ENCODE measurements around the gene PPP5C. TPM values are rescaled to one million over a fixed set of nuclear protein-coding genes. Genes with fewer than 3 reads are reported as not detected.
"Not testable (repeated sequence)": the region's sequence is repeated elsewhere in the genome, so short reads cannot be mapped to it uniquely, and the experiment has no call there.

Gene PPP5C
- total and polyA plus RNA-seq, 7 donors = 27.6 to 62.3 (median 43.9) TPM

DNA sequence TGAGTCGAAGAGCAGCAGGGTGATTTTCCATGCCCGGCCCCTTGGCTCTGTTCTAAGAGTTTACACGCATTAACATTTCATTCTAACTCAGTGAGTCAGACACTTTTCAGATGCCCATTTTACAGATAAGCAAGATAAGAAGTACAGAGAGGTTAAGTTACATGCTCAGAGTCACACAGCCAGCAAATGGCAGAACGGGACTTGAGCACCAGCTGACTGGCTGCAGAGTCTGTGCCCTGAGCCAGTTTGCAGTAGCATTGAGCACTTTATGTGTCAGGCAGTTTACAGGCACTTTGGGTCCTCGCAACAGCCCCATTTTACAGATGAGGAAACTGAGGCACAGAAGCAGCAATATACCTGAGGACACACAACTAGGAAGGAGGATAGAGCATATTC lies 47.5 kb downstream of the PPP5C start:
- Histone ChIP-seq H3K36me3 (peaks cover 19 to 22% (median 21%) of the 10 kb centered on the region in 4 donors), H3K4me1 (peaks cover 0 to 6% (median 0%) of the 10 kb centered on the region in 4 donors), H3K4me3 (no peak overlapping the region), H3K27me3 (peaks cover 0 to 9% (median 5%) of the 10 kb centered on the region in 3 donors), H3K27ac (no peak overlapping the region), H3K9me3 (no peaks in the 10 kb centered on the region)
- 87 to 92% methylated on average over 5 of the region's 5 CpGs for WGBS, 2 donors
- intact Hi-C loops (cut with DNase I) = loop anchor here (5.0 kb wide), 1 partner anchor 112 kb away; no protein-coding TSS in a partner anchor
- TF ChIP-seq, protein P1, sequence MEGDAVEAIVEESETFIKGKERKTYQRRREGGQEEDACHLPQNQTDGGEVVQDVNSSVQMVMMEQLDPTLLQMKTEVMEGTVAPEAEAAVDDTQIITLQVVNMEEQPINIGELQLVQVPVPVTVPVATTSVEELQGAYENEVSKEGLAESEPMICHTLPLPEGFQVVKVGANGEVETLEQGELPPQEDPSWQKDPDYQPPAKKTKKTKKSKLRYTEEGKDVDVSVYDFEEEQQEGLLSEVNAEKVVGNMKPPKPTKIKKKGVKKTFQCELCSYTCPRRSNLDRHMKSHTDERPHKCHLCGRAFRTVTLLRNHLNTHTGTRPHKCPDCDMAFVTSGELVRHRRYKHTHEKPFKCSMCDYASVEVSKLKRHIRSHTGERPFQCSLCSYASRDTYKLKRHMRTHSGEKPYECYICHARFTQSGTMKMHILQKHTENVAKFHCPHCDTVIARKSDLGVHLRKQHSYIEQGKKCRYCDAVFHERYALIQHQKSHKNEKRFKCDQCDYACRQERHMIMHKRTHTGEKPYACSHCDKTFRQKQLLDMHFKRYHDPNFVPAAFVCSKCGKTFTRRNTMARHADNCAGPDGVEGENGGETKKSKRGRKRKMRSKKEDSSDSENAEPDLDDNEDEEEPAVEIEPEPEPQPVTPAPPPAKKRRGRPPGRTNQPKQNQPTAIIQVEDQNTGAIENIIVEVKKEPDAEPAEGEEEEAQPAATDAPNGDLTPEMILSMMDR (IDR thresholded peaks at IDR 0.05) = no peak
- no peak for TF ChIP-seq EP300 (IDR thresholded peaks at IDR 0.05)
- TF ChIP-seq POLR2AphosphoS5 (IDR thresholded peaks at IDR 0.05) = no peak
- no peak for TF ChIP-seq POLR2A (IDR thresholded peaks at IDR 0.05)
- peak; percentile 39 for DNase-seq

DNA sequence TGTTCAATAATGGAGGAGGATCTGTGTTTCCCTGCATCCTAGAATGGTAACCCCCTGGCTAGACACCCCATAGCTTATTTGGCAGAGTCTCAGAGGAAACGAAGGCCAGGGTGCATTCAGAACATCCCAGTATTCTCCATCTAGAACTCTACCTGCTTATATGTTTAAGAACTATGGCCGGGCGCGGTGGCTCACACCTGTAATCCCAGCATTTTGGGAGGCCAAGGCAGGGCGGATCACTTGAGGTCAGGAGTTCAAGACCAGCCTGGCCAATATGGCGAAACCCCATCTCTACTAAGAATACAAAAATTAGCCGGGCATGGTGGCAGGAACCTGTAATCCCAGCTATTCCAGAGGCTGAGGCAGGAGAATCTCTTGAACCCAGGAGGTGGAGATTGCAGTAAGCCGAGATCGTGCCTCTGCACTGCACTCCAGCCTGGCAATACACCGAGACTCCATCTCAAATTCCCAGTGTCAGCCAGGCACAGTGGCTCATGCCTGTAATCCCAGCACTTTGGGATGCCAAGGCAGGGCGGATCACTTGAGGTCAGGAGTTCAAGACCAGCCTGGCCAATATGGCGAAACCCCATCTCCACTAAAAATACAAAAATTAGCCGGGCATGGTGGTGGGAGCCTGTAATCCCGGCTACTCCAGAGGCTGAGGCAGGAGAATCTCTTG lies 51.1 kb downstream of the PPP5C start:
- intact Hi-C loops (cut with DNase I); H3K36me3 ChIP-seq; H3K9me3 ChIP-seq; H3K4me1 ChIP-seq; H3K4me3 ChIP-seq; H3K27ac ChIP-seq: not testable (repeated sequence)
- WGBS, 2 donors = 88 to 92% methylated on average over 14 of the region's 14 CpGs
- peaks cover 0 to 29% (median 26%) of the 10 kb centered on the region in 3 donors for H3K27me3 ChIP-seq
- DNase-seq = peak; percentile 21

DNA sequence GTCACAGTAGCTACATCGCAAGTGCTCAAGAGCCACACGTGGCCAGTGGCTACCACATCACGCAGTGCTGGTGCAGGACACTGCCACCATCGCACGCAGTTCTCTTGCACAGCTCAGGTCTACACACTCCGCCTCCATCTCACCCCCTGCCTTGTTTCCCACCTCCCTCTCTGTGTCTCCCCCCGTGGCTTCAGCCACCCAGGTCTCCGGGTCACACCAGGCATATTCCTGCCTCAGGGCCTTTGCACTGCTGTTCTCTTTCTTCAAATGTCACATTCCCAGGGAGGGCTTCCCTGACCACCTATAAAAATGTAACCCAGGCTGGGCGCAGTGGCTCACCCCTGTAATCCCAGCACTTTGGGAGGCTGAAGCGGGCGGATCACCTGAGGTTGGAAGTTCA lies 55.8 kb downstream of the PPP5C start:
- no peak overlapping the region for H3K27ac ChIP-seq
- H3K9me3 ChIP-seq = no peaks in the 10 kb centered on the region
- no peak overlapping the region for H3K4me3 ChIP-seq
- no peak for TF ChIP-seq POLR2A (IDR thresholded peaks at IDR 0.05)
- TF ChIP-seq POLR2AphosphoS5 (IDR thresholded peaks at IDR 0.05) = no peak
- TF ChIP-seq, protein P1 (IDR thresholded peaks at IDR 0.05) = no peak
- TF ChIP-seq EP300 (IDR thresholded peaks at IDR 0.05) = no peak
- H3K36me3 ChIP-seq = no peaks in the 10 kb centered on the region
- peaks cover 0 to 20% (median 16%) of the 10 kb centered on the region in 4 donors for H3K4me1 ChIP-seq
- H3K27me3 ChIP-seq = peaks cover 14 to 73% (median 65%) of the 10 kb centered on the region in 3 donors
- DNase-seq = peak; percentile 40
- intact Hi-C loops (cut with DNase I) = no loop called here
- WGBS, 2 donors = 90 to 91% methylated on average over 11 of the region's 11 CpGs

DNA sequence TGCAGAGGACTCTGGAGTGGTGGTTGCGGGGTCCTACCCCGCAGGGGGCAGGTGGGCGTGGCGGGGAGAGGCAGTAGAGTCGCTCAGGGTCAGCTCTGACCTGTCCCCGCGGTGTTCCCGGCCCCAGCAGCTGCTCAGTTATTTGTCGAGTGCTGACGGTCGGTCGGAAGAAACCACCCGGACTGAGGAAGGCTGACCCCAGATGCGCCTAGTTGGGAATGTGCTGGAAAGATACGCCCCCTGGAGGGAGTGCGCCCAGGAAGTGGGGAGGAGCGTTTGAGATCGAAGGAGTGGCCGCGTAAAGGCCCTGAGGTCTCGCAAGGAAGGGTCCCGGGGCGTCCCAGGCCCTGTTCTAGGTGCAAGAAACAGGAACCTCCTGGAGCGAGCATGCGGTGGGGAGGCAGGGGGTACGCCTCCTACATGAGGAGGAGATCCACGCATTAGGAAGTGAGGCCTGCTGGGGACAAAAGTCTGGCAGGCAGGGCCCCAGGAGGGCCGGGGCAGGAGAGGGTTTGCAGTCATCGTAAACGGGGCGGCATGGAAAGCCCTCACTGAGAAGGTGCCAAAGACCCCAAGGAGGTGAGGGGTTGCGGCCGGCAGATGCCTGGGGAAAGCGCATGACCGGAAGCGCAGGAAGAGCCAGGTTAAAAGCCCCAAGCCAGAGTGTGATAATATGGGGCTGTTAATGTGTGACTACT lies 57.3 kb downstream of the PPP5C start:
- Histone ChIP-seq H3K27me3 (peaks cover 14 to 77% (median 69%) of the 10 kb centered on the region in 3 donors), H3K36me3 (no peaks in the 10 kb centered on the region), H3K9me3 (no peaks in the 10 kb centered on the region), H3K4me1 (peaks cover 0 to 30% (median 23%) of the 10 kb centered on the region in 4 donors), H3K27ac (peak overlapping the region; percentile 23 to 70 (median 60)), H3K4me3 (peak overlapping the region; percentile 4 to 41 (median 29))
- peak; percentile 82 for DNase-seq
- TF ChIP-seq POLR2A (IDR thresholded peaks at IDR 0.05) (no peak), POLR2AphosphoS5 (IDR thresholded peaks at IDR 0.05) (peak in 2 of 4 donors; percentile 21 to 24), EP300 (IDR thresholded peaks at IDR 0.05) (no peak)
- TF ChIP-seq, protein P1 (IDR thresholded peaks at IDR 0.05) = peak in 1 of 4 experiments; percentile 13
- WGBS, 2 donors = 1 to 4% methylated on average over 36 of the region's 36 CpGs
- intact Hi-C loops (cut with DNase I) = no loop called here

DNA sequence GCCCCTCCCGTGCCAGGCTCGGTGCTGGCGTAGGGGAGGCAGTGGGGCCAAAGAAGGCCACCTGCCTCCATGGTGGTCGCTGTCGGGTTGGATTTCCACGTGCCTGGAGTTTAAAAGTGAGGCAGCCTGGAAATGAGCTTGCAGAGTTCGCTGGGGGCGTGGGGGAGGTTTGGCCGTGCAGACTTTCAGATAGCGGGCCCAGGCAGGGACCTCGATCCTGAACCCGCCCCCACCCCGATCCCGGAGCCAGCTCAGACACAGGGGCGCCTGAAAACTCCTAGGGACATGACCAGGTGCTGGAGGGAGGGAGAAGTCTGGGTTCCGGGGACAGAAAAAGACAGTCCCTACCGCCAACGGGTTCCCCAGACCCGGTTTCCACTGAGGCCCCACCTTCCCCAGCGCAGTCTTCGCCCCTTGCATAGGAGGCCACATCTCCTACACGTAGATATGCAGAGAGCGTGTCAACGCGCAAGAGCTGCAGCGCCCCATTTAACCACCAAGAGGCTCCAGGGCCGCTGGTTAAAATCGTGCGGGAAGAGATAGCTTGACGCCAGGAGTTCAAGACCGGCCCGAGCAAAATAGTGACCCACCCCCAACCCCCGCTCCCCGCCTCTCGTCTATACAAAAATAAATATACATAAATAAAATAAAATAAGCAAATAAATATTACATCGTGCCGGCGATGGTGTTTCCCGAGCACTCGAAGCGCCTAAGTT lies 58.0 kb downstream of the PPP5C start:
- Histone ChIP-seq H3K9me3 (no peaks in the 10 kb centered on the region), H3K27ac (peak overlapping the region; percentile 23 to 70 (median 60)), H3K4me3 (peak overlapping the region; percentile 4 to 41 (median 29)), H3K36me3 (no peaks in the 10 kb centered on the region), H3K4me1 (peaks cover 0 to 33% (median 25%) of the 10 kb centered on the region in 4 donors), H3K27me3 (peaks cover 14 to 77% (median 67%) of the 10 kb centered on the region in 3 donors)
- intact Hi-C loops (cut with DNase I) = no loop called here
- DNase-seq = no peak
- 9 to 18% methylated on average over 41 of the region's 41 CpGs for WGBS, 2 donors
- TF ChIP-seq, protein P1 (IDR thresholded peaks at IDR 0.05) = no peak
- TF ChIP-seq POLR2A (IDR thresholded peaks at IDR 0.05) = no peak
